HepG2 (cell line): Measurements from ENCODE around the gene ST6GALNAC6. TPM values are rescaled to one million over a fixed set of nuclear protein-coding genes. Genes with fewer than 3 reads are reported as not detected.

Experiments used
- ATAC-seq: fragments of 200-7000 bp; cut with Tn5 transposase; 3 replicates; pipeline ENCODE4 v1.9.1; 2020; ENCODE audit warnings: mild to moderate bottlenecking, moderate library complexity
- BruUV-seq: library from RNA; stranded (reverse); fragments of 400-500 nt; replicated peaks from 2 replicates; lab custom pipeline; 2021; lab: Mats Ljungman, UMichigan
- CTCF ChIA-PET: fragments of 300-600 bp; formaldehyde crosslinking; extraction: SDS; loops from one replicate; lab custom pipeline; 2021; ENCODE audit warnings: low total read pairs, inconsistent platforms, low intra/inter-chr PET ratio; lab: Yijun Ruan, JAX
- POLR2A ChIA-PET: fragments of 350-600 bp; sonication (Branson Sonifier 250); formaldehyde crosslinking; loops from one replicate; lab custom pipeline; 2020; ENCODE audit warnings: antibody characterized with exemption, inconsistent platforms; lab: Yijun Ruan, JAX
- DNase-seq: peaks from one replicate; pipeline ENCODE4 v3.0.0-alpha.2; 2015; ENCODE audit warnings: low spot score
- FAIRE-seq: peaks from 3 replicates; lab custom pipeline; 2011; peaks lifted over from hg19 to GRCh38; lab: Jason Lieb, UNC
- H2AFZ ChIP-seq: one replicate; pipeline ENCODE4 v1.6.1; 2011; ENCODE audit warnings: low read length, inconsistent platforms
- H3K27ac ChIP-seq: fragments of 300-600 bp; 3 replicates; pipeline ENCODE4 v1.8.0; 2011; ENCODE audit warnings: mixed run types, mild to moderate bottlenecking, mixed read lengths, low read length, inconsistent platforms; ENCODE audit not compliant: insufficient read depth; ENCODE audit errors: extremely low read length
- H3K27me3 ChIP-seq, 2 experiments: fragments of 200-600 bp in 1 of 2; 2 replicates in 1 of 2; 3 replicates in 1 of 2; pipeline versions ENCODE4 v1.6.0 to v1.8.0; 2011; ENCODE audit warnings: low read length in 2 of 2, mild to moderate bottlenecking in 2 of 2, moderate library complexity in 2 of 2, inconsistent platforms in 1 of 2; ENCODE audit not compliant: insufficient read depth in 2 of 2, control insufficient read depth in 1 of 2
- H3K36me3 ChIP-seq, 2 experiments: fragments of 200-600 bp in 1 of 2; replicated peaks in 1 of 2; 2 replicates in 1 of 2; 3 replicates in 1 of 2; pipeline versions ENCODE4 v1.5.1 to v1.8.0; 2011; ENCODE audit warnings: low read length in 2 of 2, inconsistent platforms in 1 of 2; ENCODE audit not compliant: insufficient read depth in 2 of 2, control insufficient read depth in 1 of 2
- H3K4me1 ChIP-seq: 2 replicates; pipeline ENCODE4 v1.5.1; 2012; ENCODE audit warnings: low read length, inconsistent platforms; ENCODE audit not compliant: insufficient read depth
- H3K4me2 ChIP-seq: 2 replicates; pipeline ENCODE4 v1.6.0; 2011; ENCODE audit warnings: low read depth, low read length, inconsistent platforms
- H3K4me3 ChIP-seq, 3 experiments: fragments of 200-600 bp in 1 of 3; sonication (generic), shearing (Covaris generic) in 1 of 3; replicated peaks in 1 of 3; 2 replicates each; pipeline ENCODE4 v1.5.1; 2011 to 2016; ENCODE audit warnings: low read length in 3 of 3, inconsistent platforms in 2 of 3, low read depth in 2 of 3, mild to moderate bottlenecking in 2 of 3, control low read depth in 1 of 3, mixed read lengths in 1 of 3; ENCODE audit not compliant: insufficient read depth in 1 of 3
- H3K79me2 ChIP-seq: one replicate; pipeline ENCODE4 v1.6.1; 2011; ENCODE audit warnings: low read length, inconsistent platforms; ENCODE audit not compliant: insufficient read depth
- H3K9ac ChIP-seq: 2 replicates; pipeline ENCODE4 v1.6.0; 2011; ENCODE audit warnings: mild to moderate bottlenecking, low read depth, low read length, inconsistent platforms; ENCODE audit not compliant: insufficient read depth
- H3K9me3 ChIP-seq: 2 replicates; pipeline ENCODE4 v1.5.1; 2012; ENCODE audit warnings: mild to moderate bottlenecking, low read length
- H4K20me1 ChIP-seq: 2 replicates; pipeline ENCODE4 v1.6.0; 2011; ENCODE audit warnings: inconsistent platforms, mild to moderate bottlenecking, low read length, moderate library complexity; ENCODE audit not compliant: insufficient read depth
- CCAR2 ChIP-seq: fragments of 200-400 bp; formaldehyde crosslinking; optimal IDR thresholded peaks from 2 replicates; pipeline ENCODE3; 2018; ENCODE audit warnings: low read depth, mild to moderate bottlenecking, low read length, moderate library complexity
- HHEX ChIP-seq: IDR thresholded peaks from 2 replicates; pipeline ENCODE4 v1.6.1; 2016; ENCODE audit warnings: control low read depth
- HNF4G ChIP-seq, 2 experiments: sonication (generic) in 1 of 2; formaldehyde crosslinking in 1 of 2; IDR thresholded peaks; 2 replicates each; pipeline versions ENCODE4 v1.4.0 to v1.6.1; 2011 to 2020; ENCODE audit warnings: borderline replicate concordance in 2 of 2, low read depth in 2 of 2, mild to moderate bottlenecking in 2 of 2, low read length in 1 of 2, missing genetic modification reagents in 1 of 2, moderate library complexity in 1 of 2
- HNRNPLL ChIP-seq: fragments of 200-400 bp; formaldehyde crosslinking; IDR thresholded peaks from 2 replicates; pipeline ENCODE4 v1.6.1; 2017; ENCODE audit warnings: mild to moderate bottlenecking, low read depth, low read length; ENCODE audit not compliant: poor library complexity, severe bottlenecking
- HOXA7 ChIP-seq: sonication (generic); formaldehyde crosslinking; IDR thresholded peaks from 2 replicates; pipeline ENCODE4 v1.8.1; 2022; ENCODE audit warnings: mild to moderate bottlenecking, missing genetic modification reagents, moderate library complexity
- KDM6A ChIP-seq: IDR thresholded peaks from 2 replicates; pipeline ENCODE4 v1.6.1; 2016; ENCODE audit warnings: low read depth
- RFXANK ChIP-seq: IDR thresholded peaks from 2 replicates; pipeline ENCODE4 v1.6.1; 2016
- TARDBP ChIP-seq: sonication (generic); formaldehyde crosslinking; IDR thresholded peaks from 2 replicates; pipeline ENCODE4 v1.8.0; 2022; ENCODE audit warnings: mild to moderate bottlenecking, missing genetic modification reagents
- ZFX ChIP-seq: sonication (generic); formaldehyde crosslinking; IDR thresholded peaks from 2 replicates; pipeline ENCODE4 v1.4.0; 2020; ENCODE audit warnings: mild to moderate bottlenecking, low read depth, missing genetic modification reagents, moderate library complexity
- ZNF205 ChIP-seq: IDR thresholded peaks from 2 replicates; pipeline ENCODE4 v1.6.1; 2018; ENCODE audit warnings: missing biosample characterization, missing genetic modification reagents
- WGBS: methylation state at CpG from one replicate; pipeline ENCODE4 v1.1.6; 2017; ENCODE audit warnings: low lambda C conversion rate; 5-methylcytosine and 5-hydroxymethylcytosine counted together
- in situ Hi-C: cut with HindIII; loops from 2 replicates; pipeline ENCODE4 v1.10.0; 2017; ENCODE audit warnings: low pct_unique_long_range_greater_than_20kb; ENCODE audit not compliant: extremely low pct_ligation_motif_present
- intact Hi-C: fragments of 100-400 bp; cut with micrococcal nuclease; formaldehyde crosslinking; loops from one replicate; pipeline ENCODE4 v1.10.0; 2022; ENCODE audit not compliant: unreplicated experiment
- polyA plus RNA-seq, 8 experiments: library from polyadenylated mRNA; depleted of rRNA in 3 of 8; stranded (reverse) in 7 of 8; unstranded in 1 of 8; fragments of >200 nt; fragmentation: Illumina TruSeq in 4 of 8; extraction: Trizol in 4 of 8; gene quantifications; 2 replicates each; pipeline versions ENCODE4 v1.2.1 to v1.2.3, GENCODE V29; 2011 to 2016; ENCODE audit warnings: low read depth in 4 of 8, missing spikeins in 1 of 8, mixed read lengths in 1 of 8; ENCODE audit not compliant: insufficient read depth in 1 of 8
- total RNA-seq, 5 experiments: library from RNA; depleted of rRNA; stranded (reverse); fragments of >200 nt; fragmentation: Illumina TruSeq; extraction: Trizol; gene quantifications; 2 replicates each; pipeline ENCODE4 v1.2.3, GENCODE V29; 2016; ENCODE audit warnings: low read depth in 1 of 5
- TF ChIP-seq, protein P1 (sequence below): sonication (generic); formaldehyde crosslinking; IDR thresholded peaks from 2 replicates; pipeline ENCODE4 v1.5.0; 2020; ENCODE audit warnings: mild to moderate bottlenecking, missing genetic modification reagents
- TF ChIP-seq, protein P2 (sequence below): fragments of 450-650 bp; IDR thresholded peaks from 2 replicates; pipeline ENCODE4 v1.6.1; 2016
- TF ChIP-seq, protein P3 (sequence below): sonication (generic); formaldehyde crosslinking; IDR thresholded peaks from 2 replicates; pipeline ENCODE4 v1.8.1; 2023; ENCODE audit warnings: mild to moderate bottlenecking, inconsistent platforms, moderate library complexity, missing genetic modification reagents, borderline replicate concordance
- TF ChIP-seq, protein P4 (sequence below): sonication (generic); formaldehyde crosslinking; IDR thresholded peaks from 2 replicates; pipeline ENCODE4 v1.4.0; 2020; ENCODE audit warnings: missing genetic modification reagents
- TF ChIP-seq, protein P5 (sequence below): sonication (generic); formaldehyde crosslinking; IDR thresholded peaks from 2 replicates; pipeline ENCODE4 v1.4.0; 2020; ENCODE audit warnings: missing genetic modification reagents, borderline replicate concordance

ST6GALNAC6 gene
- total and polyA plus RNA-seq, 2 of the 13 experiments (the other 11 are each of a cell fraction or from before 2014, with no cell fraction given) = 18.5 to 65.4 TPM

DNA sequence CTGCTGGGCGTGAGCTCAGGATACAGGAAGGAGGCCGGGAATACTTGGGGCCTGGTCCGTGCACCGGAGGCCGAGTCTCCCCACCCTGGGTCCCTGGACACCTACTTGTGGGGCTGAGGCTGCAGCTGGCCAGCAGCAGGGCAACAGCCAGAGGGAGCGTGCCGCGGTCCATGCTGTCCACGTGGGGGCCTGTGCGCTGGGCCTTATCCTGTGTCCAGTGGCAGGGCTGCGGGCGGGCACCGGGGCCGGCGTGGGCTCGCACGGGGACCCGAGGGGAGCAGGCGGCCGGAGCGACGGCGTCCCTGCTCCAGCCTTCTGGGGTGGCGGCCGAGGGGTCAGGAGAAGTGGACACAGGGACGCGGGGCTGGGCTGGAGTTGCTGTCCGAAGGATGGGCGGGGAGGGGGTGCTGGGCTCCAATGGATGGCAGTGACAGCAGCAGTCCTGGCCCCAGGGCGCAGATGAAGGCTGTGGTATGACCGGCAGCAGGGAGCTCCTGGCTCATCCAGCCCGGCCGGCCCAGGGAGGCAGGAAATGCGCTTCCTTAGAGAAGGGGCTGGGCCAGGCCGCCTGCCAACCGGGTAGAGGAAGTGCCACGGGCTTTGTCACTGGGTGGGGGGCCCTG is 45.1 kb downstream of the ST6GALNAC6 start, which contains the start of gene ENG:
ENG (minus strand) TSS at position 475 of the 623 bp plus-strand sequence; CDS start at position 172, 303 bp downstream.
- H3K4me2 ChIP-seq = no peak within 1 kb of the TSS; the same call in 1 of the 2 replicates
- TF ChIP-seq HNF4G (IDR thresholded peaks at IDR 0.05; ENCODE audit: borderline replicate concordance, low read depth, low read length) (no peak), HNF4G (CRISPR knock-in tag; IDR thresholded peaks at IDR 0.05; ENCODE audit: borderline replicate concordance, low read depth) (no peak), ZNF205 (CRISPR knock-in tag) (no peak), RFXANK (CRISPR knock-in tag) (no peak), KDM6A (no peak), CCAR2 (no peak), HHEX (no peak), TARDBP (CRISPR knock-in tag) (no peak), HNRNPLL (peak; percentile 23), ZFX (peak; percentile 31; the same call in 1 of the 2 replicates), HOXA7 (no peak)
- TF ChIP-seq, protein P1, sequence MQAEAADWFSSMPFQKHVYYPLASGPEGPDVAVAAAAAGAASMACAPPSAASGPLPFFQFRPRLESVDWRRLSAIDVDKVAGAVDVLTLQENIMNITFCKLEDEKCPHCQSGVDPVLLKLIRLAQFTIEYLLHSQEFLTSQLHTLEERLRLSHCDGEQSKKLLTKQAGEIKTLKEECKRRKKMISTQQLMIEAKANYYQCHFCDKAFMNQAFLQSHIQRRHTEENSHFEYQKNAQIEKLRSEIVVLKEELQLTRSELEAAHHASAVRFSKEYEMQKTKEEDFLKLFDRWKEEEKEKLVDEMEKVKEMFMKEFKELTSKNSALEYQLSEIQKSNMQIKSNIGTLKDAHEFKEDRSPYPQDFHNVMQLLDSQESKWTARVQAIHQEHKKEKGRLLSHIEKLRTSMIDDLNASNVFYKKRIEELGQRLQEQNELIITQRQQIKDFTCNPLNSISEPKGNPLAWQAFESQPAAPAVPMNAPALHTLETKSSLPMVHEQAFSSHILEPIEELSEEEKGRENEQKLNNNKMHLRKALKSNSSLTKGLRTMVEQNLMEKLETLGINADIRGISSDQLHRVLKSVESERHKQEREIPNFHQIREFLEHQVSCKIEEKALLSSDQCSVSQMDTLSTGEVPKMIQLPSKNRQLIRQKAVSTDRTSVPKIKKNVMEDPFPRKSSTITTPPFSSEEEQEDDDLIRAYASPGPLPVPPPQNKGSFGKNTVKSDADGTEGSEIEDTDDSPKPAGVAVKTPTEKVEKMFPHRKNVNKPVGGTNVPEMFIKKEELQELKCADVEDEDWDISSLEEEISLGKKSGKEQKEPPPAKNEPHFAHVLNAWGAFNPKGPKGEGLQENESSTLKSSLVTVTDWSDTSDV (CRISPR knock-in tag) = no peak
- TF ChIP-seq, protein P2, sequence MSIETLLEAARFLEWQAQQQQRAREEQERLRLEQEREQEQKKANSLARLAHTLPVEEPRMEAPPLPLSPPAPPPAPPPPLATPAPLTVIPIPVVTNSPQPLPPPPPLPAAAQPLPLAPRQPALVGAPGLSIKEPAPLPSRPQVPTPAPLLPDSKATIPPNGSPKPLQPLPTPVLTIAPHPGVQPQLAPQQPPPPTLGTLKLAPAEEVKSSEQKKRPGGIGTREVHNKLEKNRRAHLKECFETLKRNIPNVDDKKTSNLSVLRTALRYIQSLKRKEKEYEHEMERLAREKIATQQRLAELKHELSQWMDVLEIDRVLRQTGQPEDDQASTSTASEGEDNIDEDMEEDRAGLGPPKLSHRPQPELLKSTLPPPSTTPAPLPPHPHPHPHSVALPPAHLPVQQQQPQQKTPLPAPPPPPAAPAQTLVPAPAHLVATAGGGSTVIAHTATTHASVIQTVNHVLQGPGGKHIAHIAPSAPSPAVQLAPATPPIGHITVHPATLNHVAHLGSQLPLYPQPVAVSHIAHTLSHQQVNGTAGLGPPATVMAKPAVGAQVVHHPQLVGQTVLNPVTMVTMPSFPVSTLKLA = no peak
- TF ChIP-seq, protein P3, sequence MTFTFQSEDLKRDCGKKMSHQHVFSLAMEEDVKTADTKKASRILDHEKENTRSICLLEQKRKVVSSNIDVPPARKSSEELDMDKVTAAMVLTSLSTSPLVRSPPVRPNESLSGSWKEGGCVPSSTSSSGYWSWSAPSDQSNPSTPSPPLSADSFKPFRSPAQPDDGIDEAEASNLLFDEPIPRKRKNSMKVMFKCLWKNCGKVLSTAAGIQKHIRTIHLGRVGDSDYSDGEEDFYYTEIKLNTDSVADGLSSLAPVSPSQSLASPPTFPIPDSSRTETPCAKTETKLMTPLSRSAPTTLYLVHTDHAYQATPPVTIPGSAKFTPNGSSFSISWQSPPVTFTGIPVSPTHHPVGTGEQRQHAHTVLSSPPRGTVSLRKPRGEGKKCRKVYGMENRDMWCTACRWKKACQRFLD (CRISPR knock-in tag) = no peak
- TF ChIP-seq, protein P4, sequence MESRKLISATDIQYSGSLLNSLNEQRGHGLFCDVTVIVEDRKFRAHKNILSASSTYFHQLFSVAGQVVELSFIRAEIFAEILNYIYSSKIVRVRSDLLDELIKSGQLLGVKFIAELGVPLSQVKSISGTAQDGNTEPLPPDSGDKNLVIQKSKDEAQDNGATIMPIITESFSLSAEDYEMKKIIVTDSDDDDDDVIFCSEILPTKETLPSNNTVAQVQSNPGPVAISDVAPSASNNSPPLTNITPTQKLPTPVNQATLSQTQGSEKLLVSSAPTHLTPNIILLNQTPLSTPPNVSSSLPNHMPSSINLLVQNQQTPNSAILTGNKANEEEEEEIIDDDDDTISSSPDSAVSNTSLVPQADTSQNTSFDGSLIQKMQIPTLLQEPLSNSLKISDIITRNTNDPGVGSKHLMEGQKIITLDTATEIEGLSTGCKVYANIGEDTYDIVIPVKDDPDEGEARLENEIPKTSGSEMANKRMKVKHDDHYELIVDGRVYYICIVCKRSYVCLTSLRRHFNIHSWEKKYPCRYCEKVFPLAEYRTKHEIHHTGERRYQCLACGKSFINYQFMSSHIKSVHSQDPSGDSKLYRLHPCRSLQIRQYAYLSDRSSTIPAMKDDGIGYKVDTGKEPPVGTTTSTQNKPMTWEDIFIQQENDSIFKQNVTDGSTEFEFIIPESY (CRISPR knock-in tag) = peak; percentile 79
- TF ChIP-seq, protein P5, sequence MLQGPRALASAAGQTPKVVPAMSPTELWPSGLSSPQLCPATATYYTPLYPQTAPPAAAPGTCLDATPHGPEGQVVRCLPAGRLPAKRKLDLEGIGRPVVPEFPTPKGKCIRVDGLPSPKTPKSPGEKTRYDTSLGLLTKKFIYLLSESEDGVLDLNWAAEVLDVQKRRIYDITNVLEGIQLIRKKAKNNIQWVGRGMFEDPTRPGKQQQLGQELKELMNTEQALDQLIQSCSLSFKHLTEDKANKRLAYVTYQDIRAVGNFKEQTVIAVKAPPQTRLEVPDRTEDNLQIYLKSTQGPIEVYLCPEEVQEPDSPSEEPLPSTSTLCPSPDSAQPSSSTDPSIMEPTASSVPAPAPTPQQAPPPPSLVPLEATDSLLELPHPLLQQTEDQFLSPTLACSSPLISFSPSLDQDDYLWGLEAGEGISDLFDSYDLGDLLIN (CRISPR knock-in tag) = no peak

More for the DNA sequence above, 45.1 kb downstream of the ST6GALNAC6 start, which contains the start of gene ENG:
- WGBS = 87% methylated on average over 18 of the region's 37 CpGs
- 0 out of 5 replicates have a peak, but pooled peaks cover 0 to 1% of the 10 kb centered on the region in 2 experiments for H3K27me3 ChIP-seq
- no TSS peak for BruUV-seq
- H3K4me1 ChIP-seq = peaks cover 70% of the 10 kb centered on the region
- no peaks in the 10 kb centered on the region for H3K79me2 ChIP-seq
- no peaks in the 10 kb centered on the region for H4K20me1 ChIP-seq
- POLR2A ChIA-PET = no interaction called here
- no peaks in the 10 kb centered on the region for H3K36me3 ChIP-seq
- DNase-seq = no peak
- CTCF ChIA-PET = no interaction called here
- H3K27ac ChIP-seq = no peak within 1 kb of the TSS
- no peak within 1 kb of the TSS for H3K9ac ChIP-seq
- ATAC-seq = peak; percentile 38
- 0 out of 2 replicates have a peak, but pooled peaks cover 3% of the 10 kb centered on the region for H3K9me3 ChIP-seq
- peak within 1 kb of the TSS in 2 of 3 experiments; percentile 8 to 9; a peak in 2 of 6 replicates for H3K4me3 ChIP-seq
- no peak for FAIRE-seq
- intact Hi-C loops (no loop called here), in situ Hi-C loops (no loop called here)
- H2AFZ ChIP-seq = no peak within 1 kb of the TSS
